ENCODE data around the gene OTOG.
"Not testable (repeated sequence)": the region's sequence is repeated elsewhere in the genome, so short reads cannot be mapped to it uniquely, and the experiment has no call there.

Gene OTOG

GRCh38 chr11:17606233-17607082, 59.4 kb downstream of the OTOG start:
- no peak for FAIRE-seq

GRCh38 chr11:17607083-17607429, 60.0 kb downstream of the OTOG start:
- no peak for FAIRE-seq

GRCh38 chr11:17607591-17608570, 60.8 kb downstream of the OTOG start:
- no peak for FAIRE-seq

- FAIRE-seq: no peak
Observed at GRCh38 chr11:17608821-17609220, 61.8 kb downstream of the OTOG start.

- no peak for FAIRE-seq
Observed at GRCh38 chr11:17609291-17610084, 62.4 kb downstream of the OTOG start.

- no peak for FAIRE-seq
Observed at GRCh38 chr11:17610085-17610894, 63.2 kb downstream of the OTOG start.

GRCh38 chr11:17611049-17611448, 64.0 kb downstream of the OTOG start:
- FAIRE-seq: no peak

- FAIRE-seq: no peak
Observed at GRCh38 chr11:17611503-17612220, 64.6 kb downstream of the OTOG start.

- no peak for FAIRE-seq
Observed at GRCh38 chr11:17612221-17613188, 65.4 kb downstream of the OTOG start.

- FAIRE-seq: no peak
Observed at GRCh38 chr11:17613428-17613962, 66.4 kb downstream of the OTOG start.

GRCh38 chr11:17613983-17614382, 66.9 kb downstream of the OTOG start:
- FAIRE-seq: no peak

GRCh38 chr11:17622711-17623110, 75.7 kb downstream of the OTOG start:
- not testable (repeated sequence) for FAIRE-seq

GRCh38 chr11:17629113-17629512, 82.1 kb downstream of the OTOG start:
- FAIRE-seq: no peak

GRCh38 chr11:17630936-17631335, 83.9 kb downstream of the OTOG start:
- FAIRE-seq: no peak

- FAIRE-seq: no peak
Observed at GRCh38 chr11:17631702-17632365, 84.8 kb downstream of the OTOG start.

GRCh38 chr11:17633279-17633986, 86.4 kb downstream of the OTOG start:
- no peak for FAIRE-seq

GRCh38 chr11:17633987-17634775, 87.1 kb downstream of the OTOG start:
- FAIRE-seq: no peak

All from endometrium (tissue), 2 donors.